GM18502 (cell line): ENCODE data around the gene PHLPP1.

Experiments
- ATAC-seq: cut with Tn5 transposase; IDR thresholded peaks from one replicate; pipeline ENCODE4 v1.9.1; 2021; ENCODE audit warnings: mild to moderate bottlenecking; ENCODE audit not compliant: unreplicated experiment, poor library complexity

Gene PHLPP1

DNA sequence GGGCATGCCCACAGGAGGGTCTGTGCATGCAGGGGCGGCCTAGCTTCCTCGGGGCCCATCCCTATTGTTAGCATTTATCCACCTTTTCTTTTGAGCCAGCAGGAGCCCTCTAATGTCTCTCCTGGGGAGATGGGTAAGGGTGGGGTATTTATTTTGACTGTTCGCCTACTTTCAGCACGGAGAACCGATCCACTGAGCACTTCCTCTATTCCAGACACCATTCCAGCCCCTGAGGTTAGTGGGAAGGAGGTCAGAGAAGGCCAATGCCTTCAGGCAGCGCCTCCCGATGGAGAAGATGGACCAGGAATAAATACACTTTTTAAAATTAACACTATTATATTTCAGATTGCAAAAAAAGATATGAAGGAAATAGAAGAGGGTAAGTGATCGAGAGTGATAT is 276.0 kb downstream of the PHLPP1 start:
- no peak for ATAC-seq

DNA sequence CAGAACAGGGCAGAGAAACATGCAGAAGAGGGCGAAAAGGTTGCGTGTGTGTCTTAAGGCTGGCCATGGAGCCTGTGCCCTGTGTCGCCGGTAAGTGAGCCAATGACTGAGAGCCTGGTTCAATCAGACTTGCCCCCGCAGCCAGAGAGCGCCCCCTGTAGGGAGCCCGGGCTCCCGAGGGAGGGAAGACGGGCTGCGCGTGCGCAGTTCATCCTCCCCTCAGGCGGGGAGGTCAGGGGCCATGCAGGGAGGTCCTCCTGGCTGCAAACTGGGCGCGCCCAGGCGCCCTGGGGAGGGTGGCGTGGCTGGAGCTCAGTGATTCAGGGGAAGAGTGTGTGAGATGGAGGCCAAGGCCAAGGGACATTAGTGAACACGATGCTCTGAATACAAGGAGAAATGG is 276.6 kb downstream of the PHLPP1 start:
- no peak for ATAC-seq

DNA sequence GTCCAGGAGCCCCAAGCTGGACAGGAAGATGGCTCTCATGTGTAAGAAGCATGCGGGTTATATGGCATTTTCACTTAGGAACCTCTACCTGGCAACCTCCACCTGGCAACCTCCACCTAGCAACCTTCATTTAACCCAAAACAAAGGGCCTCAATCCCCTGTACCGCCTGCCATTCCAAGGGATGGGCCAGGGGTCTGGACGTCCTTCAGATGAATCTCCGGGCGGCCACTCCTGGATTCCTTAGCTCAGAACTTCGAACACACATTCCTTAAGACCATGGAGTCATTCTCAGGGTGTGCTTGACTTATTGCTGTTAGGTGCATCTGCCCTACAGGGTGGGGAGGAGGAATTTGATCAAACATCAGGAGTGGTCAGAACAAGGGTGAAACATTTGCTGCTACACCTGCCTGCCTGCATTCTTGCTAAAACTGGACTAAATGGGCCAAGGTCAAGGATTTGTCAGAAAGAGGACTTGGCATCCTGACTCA is 277.6 kb downstream of the PHLPP1 start:
- no peak for ATAC-seq

DNA sequence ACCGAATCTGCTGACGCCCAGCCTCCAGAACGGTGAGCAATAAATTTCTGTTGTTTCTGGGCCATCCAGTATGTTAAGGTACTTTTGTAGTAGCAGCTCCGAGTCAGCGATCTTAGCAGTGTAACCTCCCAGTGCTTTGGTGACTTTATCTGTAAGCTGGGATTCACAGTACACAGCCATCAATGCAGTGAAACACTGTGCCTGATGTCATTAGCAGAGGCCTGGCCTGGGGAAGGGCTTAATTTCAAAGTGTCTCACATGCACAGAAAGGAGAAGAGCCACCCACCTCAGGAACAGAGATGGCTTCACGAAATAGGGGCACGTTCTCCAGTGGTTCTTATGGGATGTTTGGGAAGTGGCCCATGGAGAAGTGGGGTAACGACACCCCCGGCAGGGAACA is 281.2 kb downstream of the PHLPP1 start:
- no peak for ATAC-seq

- ATAC-seq = no peak
These were observed 281.7 kb downstream of the PHLPP1 start for GRCh38 chr18:62997076-62997475.

GRCh38 chr18:62998443-62998842 is 283.1 kb downstream of the PHLPP1 start:
- no peak for ATAC-seq

DNA sequence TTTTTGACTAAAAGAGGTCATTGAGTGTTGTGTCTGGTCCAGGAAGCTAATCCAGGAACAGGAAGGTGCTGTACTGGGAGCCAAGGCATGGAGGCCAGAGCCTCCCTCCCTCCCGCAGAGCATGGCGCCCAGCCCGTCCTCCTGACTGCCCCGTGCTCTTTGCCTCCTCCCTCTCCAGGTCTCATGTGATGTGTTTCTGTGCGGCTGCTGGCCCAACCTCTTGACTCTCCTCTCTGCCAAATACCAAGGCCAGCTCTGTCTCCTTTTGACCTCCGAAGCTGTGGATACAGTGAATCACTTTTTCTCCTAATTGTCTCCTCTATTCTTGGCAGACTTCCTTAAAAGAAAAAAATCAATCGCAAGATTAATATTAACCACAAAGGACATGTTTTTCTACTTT is 284.1 kb downstream of the PHLPP1 start:
- no peak for ATAC-seq

- ATAC-seq = no peak
These were observed 284.6 kb downstream of the PHLPP1 start for GRCh38 chr18:62999921-63000320.

DNA sequence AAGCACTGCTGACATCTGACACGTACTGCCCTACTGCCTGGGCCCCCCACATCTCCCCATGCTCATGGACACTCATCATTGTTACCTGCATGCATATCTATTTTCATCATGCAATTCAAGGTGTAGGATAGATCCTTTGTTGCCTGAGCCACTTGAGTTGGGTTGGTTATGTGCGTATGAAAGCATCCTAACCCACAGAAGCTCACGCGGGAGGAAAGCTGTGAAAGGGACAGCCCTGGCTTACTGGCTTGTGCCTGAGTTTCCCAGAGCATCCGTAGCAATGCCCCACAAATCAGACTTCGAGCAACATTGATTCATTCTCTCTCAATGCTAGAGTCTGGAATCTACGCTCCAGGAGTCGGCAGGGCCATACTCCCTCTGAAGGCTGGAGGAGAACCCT is 285.5 kb downstream of the PHLPP1 start:
- no peak for ATAC-seq

DNA sequence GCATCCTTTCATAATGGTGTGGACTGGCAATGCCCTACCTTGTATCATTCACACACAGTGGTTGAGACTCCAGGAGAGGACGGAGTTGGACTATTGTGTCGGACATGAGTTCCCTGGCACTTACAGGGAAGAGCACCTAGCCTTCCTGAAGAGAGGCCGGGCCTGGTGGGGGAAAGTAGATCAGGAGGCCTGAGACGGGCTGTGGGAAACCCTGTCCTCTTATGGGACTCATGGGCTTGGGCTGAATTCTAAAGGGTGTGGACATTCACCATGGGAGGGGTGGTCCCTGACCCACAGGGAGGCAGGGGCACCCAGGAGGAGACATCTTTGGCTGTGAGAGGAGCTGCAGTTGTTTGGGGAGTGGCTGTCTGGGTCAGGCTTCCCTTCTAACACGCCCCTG is 286.5 kb downstream of the PHLPP1 start:
- ATAC-seq = no peak

- ATAC-seq = no peak
These were observed 287.0 kb downstream of the PHLPP1 start for GRCh38 chr18:63002305-63002704.

DNA sequence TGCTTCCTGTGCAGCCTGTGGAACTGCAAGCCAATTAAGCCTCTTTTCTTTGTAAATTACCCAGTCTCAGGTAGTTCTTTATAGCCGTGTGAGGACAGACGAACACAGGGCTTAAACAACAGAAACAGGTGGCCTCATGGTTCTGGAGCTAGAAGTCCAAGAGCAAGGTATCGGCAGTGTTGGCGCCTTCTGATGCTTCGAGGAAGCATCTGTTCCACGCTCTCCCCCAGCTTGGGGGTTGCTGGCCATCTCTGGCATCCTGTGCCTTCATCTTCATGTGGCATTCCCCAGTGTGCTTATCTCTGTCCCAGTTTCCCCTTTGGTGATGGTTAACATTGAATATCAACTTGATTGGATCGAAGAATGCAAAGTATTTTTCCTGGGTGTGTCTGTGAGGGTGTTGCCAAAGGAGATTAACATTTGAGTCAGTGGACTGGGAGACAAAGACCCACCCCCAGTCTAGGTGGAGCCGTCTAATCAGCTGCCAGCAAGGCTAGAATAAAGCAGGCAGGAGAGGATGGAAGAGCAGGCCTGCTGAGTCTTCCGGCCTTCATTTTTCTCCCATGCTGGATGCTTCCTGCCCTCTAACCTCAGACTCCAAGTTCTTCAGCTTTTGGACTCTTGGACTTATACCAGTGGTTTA is 287.6 kb downstream of the PHLPP1 start:
- no peak for ATAC-seq

DNA sequence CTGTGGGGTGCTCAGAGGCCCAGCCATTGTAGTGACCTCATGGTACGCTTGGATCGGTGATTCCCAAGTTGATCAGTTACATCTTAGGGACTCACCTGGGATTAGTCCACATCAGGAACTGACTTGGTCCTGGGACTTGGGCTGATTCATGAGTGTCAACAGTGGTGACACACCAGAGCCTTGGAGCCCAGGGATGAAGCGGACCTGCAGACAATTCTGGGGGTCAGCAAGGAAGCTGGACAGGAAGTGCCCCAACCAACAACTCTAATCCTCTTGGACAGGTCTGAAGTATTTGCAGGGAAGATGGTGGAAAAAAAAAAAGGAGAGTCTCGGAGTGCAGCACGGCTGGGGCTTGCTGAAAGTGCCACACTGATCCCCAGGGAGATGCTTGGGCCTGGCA is 288.6 kb downstream of the PHLPP1 start:
- ATAC-seq = no peak

DNA sequence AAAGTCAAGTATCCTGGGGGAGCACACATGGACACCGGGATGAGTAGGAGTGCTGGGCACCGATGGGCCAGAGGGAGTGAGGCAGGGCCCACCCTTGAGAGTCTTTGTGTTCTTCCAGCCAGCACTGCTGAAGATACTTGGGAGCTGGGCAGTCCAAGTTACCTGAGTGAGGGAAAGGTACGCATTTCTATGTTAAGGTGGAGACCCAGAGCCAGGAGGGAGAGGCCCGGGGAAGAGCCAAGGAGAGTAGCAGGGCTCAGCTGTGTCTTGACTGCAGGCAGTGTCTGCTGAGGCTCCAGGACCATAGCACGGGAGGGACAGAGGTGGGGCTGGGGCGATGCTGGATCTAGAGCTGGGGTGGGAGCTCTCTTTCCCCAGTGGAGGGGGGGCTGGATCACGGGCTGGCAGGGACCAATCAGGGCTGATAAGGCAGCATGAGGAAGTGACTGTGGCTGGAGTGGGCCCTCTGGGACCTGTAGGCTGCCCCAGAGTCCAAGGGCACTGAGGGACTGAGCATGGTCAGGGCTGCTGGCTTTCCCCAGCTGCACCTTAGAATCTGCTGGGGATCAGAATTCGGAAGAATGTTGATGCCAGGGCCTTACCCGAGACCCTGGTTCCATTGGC is 289.2 kb downstream of the PHLPP1 start:
- no peak for ATAC-seq

DNA sequence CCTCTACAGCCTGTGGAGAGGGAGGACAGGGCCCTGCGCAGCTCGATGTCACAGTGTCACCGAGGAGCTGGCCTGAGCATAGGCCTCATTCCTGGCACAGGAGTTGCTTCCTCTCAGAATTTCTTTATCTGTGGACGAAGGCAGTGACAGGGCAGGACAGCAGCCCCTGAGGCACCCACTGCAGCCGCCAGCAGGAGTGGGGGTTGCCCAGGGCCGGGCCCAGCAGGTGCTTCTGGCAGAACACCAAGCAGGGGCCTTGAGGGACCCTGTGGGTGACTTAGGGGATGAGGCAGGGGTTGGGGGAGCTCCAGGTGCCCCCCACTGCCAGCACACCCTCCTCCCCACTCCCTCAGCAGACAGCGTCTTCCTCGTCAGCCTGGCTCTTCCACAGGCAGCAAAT is 290.0 kb downstream of the PHLPP1 start:
- ATAC-seq = no peak

GRCh38 chr18:63007231-63007630 is 291.9 kb downstream of the PHLPP1 start:
- ATAC-seq = no peak

DNA sequence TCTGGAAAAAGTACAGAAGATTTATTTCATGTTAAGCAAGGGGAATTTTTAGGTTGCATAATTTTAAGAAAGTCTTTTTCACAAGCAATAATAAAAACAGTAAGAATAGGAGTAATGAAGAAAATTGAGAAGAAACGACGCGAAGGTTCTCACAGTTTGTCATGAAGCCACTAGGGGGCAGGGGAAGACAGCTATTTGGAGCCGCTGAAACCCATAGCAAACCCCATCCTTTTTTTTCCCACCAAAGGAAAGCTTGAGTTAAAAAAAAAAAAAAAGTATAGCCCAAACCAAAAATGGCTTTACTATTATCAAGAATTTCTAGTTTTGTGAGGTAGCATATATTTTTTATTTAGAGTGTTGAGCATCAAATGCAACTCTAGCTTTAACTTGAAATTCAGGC is 300.9 kb downstream of the PHLPP1 start:
- ATAC-seq = no peak

DNA sequence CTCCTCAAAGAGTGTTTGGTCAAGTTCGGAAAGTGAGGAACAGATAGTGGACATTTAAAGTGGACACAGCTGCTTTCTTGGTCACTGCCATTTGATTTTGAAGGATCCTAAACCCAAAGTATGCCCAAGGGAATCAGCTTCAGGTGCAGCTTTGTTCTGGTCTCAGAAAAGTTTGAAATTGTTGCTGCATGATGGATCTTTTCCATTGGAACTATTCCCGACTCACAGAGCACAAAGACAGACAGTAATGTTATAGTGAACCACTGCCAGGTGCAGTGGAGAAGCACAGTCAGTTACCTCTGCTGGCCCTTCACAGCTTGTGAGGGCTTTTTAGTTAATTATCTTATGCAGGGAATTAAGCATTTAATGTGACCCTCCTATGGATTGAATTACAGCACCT is 301.7 kb downstream of the PHLPP1 start:
- no peak for ATAC-seq

GRCh38 chr18:63017977-63018376 is 302.6 kb downstream of the PHLPP1 start:
- no peak for ATAC-seq

- no peak for ATAC-seq
These were observed 307.2 kb downstream of the PHLPP1 start for GRCh38 chr18:63022429-63023022.

- ATAC-seq = no peak
These were observed 310.1 kb downstream of the PHLPP1 start for GRCh38 chr18:63025251-63026090.
